GM21786 (cell line): Measurements from ENCODE around the gene RPTOR.

Experiments
- ATAC-seq: cut with Tn5 transposase; IDR thresholded peaks from one replicate; pipeline ENCODE4 v1.9.1; 2021; ENCODE audit not compliant: unreplicated experiment

The RPTOR gene

DNA sequence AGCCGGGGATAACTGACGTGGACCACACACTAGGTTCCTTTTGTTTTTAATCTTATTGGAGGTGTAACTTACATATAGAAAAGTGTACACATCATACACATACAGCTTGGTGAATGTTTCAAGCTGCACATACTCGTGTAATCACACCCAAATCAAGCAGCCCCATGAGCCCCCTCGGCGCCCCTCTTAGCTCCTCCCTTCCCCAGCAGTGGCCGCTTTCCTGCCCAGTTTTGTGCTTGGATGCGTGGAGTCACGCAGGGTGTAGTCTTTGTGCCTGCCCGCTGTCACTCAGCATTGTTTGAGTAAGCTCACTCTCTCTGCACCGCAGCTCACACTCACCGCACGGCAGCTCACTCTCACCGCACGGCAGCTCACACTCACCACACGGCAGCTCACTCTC, 295.3 kb downstream of the RPTOR start:
- ATAC-seq = no peak

GRCh38 chr17:80842456-80843013, 297.9 kb downstream of the RPTOR start:
- ATAC-seq = no peak

- ATAC-seq = no peak
These were observed 299.1 kb downstream of the RPTOR start for GRCh38 chr17:80843741-80844156.

DNA sequence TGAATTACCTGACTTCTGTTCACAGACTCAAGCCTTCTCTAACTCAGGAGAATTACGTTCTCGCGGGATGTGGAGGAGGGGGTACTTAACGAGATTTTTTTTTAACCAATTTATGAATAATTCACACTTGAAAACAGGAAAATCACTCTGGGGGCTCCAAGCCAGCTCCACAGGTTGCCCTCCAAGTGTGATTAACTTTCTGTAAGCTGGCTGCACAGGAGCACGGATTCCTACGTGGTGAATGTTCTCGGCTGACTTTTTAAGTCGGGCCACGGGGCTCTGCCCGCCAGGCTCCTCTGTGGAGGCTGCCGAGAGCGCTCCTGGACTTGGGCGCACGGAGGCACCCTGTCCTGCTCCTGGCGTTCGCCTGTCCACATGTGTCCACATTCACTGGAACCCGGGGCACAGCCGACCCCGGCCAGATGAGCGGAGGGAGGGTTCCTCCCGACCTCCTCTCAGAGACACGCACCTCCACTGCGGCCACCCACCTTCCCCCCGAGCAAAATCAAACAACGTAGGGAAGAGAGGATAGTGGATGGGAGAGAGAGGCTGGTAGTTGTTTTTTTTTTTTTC, 299.9 kb downstream of the RPTOR start:
- ATAC-seq = no peak

GRCh38 chr17:80845069-80845862, 300.6 kb downstream of the RPTOR start:
- no peak for ATAC-seq

DNA sequence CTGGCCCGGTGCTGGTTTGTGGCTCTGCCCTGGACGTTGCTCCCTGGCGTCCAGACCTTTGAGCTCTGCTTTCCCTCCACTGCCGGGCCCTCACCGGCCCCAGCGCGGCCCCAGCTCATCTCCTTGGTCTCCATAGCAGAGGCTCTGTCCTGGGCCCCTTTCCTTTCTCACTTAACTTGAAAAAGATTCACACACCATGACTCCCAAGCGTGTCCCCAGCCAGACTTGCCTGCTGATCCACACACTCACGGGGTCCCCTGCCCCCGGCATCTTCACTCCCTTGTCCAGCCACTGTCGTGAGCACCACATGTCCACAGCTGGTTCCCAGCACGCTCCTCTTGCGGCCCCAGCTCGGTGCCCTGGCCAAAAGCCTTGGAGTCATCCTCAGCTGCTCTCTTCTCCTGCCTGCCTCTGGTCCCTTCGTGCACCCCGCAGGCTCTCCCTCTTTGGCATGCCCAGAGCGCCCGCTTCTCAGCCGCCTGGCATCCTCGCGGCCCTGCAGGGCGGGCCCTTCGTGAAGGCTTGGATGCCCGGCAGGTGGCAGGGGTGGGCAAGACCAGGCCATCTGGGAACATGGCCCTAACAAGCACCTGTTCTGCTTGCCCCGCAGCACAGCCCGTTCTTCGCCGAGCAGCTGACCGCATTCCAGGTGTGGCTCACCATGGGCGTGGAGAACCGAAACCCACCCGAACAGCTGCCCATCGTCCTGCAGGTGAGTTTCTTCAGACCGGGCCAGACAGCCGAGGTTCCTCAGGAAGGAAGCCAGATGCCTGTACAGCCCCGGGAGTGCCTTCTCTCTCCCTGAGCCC, 301.4 kb downstream of the RPTOR start:
- no peak for ATAC-seq

GRCh38 chr17:80846932-80847331, 302.3 kb downstream of the RPTOR start:
- ATAC-seq = no peak

DNA sequence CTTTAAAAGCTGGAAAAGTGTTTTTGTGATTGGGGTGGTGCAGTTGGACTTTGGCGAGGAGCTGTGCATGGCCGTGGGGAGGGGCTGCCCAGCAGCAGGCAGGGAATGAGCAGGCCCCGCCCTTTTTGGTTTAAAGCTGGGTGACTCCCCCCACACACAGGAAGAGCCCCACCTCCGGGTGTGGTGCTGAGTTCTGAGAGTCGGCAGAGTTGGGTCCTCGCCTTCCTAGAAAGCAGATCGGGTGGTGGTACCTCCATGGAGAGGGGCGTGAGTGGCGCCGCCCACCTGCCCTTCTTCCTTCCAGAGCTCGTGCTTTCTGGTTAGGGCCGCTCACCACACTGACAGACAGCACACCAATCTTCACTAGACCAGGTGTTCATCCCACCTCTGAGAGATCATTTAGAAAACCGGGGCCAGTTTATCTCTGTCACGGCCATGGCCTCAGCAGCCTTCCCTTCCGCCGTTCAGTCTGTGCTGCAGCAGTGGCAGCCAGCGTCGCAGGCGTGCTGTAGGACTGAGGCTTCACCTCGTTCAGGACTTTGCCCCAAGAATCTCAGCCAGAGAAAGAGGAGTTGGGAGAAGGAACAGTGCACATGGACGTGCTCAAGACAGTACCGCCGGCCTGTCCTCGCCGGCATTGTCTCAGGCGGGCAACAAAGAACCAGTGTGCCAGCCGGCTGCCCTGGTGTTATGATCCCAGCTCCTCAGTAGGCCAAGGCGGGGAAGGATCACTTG, 303.0 kb downstream of the RPTOR start:
- ATAC-seq = no peak

DNA sequence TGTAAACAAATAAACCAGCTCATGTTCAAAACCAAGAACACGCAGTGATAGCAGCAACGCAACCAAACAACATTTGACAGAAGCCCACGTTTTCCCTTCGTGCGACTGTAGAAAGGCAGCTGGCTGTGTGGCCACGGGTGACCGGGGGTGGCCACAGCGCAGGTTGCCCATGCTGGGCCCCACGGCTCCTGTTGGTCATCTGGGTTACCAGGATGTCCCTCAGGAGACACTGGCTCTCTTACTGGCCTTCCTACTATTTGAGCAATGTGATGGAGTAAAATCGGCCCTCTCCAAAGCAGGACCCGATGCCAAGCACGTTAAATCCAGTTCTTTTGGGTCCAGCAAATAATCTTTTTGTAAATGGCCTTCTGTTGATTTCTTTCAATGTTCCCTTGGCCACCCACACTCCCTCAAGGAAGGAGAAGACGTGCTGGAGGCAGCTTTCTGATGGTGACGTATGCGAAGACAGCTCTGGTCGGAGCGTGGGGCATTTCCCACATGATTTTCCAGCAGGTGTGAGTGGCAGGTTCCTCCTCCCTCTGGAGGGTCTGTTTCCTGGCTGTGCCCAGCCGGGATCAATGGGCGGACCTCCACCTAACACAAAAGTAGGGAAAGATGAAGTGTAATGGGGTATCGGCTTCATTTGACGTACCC, 303.9 kb downstream of the RPTOR start:
- no peak for ATAC-seq

GRCh38 chr17:80849119-80849518, 304.5 kb downstream of the RPTOR start:
- no peak for ATAC-seq

DNA sequence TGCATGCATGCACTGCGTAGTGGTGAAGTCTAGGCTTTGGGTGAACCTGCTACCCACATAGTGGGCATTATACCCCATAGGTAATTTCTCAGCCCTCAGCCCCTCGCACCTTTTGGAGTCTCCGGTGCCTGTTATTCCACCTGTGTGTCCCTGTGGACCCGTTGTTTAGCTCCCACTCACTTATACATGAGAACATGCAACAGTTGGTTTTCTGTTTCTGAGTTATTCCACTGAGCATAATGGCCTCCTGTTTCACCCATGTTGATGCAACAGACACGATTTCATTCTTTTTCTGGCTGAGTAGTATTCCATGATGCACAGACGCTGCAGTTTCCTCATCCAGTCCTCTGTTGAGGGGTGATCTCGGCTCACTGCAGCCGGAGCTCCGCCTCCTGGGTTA, 305.5 kb downstream of the RPTOR start:
- no peak for ATAC-seq

GRCh38 chr17:80850817-80851216, 306.2 kb downstream of the RPTOR start:
- no peak for ATAC-seq

GRCh38 chr17:80851277-80851925, 306.8 kb downstream of the RPTOR start:
- ATAC-seq = no peak

DNA sequence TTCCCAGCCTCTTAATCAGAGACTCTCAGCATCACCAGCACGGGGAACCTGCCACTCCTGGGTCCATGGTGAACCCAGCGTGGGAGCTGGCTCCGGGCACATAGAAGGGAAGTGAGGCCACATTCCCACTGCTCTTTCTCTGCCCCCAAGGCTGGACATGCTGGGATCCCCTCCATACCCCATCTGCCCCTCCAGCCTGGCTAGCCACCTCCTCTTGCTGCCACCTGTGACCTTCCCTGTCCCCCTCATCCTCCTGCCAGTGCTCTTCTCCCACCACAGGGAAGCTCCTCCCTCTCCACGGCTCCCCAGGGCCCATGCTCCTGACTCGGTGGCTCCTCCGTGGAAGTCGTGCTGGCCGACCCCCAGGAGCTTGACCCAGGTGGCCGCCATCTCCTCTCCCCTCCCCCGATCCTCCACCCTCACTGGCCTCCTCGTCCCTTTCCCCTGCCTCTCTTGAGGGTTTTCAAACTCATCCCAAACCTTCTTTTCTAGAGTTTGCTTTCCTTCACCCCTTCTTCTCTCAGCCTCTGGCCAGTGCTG, 307.9 kb downstream of the RPTOR start:
- no peak for ATAC-seq

DNA sequence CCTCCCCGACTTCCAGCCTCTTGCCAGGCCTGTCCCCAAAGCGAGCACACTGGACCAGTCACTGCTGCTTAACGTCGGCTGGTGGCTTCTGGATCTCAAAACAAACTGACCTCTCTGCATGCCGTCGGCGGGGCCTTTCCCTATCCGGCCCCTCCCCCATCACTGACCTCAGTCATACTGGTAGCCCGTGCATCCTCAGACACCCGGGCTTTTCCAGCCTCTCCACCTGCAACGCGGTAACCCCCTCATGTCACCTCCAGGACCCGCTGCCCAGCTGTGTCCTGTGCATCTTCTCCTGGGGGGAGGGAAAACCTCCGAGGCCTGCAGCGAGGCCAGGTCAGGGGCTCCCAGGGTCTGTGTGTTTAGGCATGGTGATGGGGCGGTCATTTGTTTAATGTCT, 308.4 kb downstream of the RPTOR start:
- no peak for ATAC-seq

DNA sequence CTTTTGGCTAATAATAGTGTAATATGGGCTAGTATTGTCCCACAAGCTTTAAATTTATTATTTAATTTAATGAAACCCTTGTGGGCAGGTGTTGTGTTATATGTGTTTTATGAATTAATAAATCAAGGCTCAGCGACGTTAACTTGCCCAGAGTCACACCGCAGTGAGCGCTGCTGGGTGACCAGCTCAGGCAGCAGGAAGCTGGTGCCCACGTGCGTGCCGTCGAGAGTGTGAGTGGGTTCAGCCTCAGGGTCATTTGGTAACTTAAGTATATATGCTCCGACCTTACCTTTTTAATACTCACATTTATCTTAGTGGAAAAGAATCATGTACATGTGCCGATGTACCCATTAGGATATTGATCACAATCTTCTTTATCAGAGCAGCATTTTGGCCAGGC, 309.6 kb downstream of the RPTOR start:
- no peak for ATAC-seq

GRCh38 chr17:80855196-80855947, 310.7 kb downstream of the RPTOR start:
- ATAC-seq = no peak

- peak; percentile 83 for ATAC-seq
These were observed 311.6 kb downstream of the RPTOR start for GRCh38 chr17:80855948-80856862.
